NCI-H2029 treated with DMSO at 0.1 percent for 48 hours (cell line): ENCODE results near the gene NUP188.

Experiments
- DNase-seq: peaks from one replicate; lab custom pipeline; 2025; lab: John Stamatoyannopoulos, UW

NUP188 gene, protein sequence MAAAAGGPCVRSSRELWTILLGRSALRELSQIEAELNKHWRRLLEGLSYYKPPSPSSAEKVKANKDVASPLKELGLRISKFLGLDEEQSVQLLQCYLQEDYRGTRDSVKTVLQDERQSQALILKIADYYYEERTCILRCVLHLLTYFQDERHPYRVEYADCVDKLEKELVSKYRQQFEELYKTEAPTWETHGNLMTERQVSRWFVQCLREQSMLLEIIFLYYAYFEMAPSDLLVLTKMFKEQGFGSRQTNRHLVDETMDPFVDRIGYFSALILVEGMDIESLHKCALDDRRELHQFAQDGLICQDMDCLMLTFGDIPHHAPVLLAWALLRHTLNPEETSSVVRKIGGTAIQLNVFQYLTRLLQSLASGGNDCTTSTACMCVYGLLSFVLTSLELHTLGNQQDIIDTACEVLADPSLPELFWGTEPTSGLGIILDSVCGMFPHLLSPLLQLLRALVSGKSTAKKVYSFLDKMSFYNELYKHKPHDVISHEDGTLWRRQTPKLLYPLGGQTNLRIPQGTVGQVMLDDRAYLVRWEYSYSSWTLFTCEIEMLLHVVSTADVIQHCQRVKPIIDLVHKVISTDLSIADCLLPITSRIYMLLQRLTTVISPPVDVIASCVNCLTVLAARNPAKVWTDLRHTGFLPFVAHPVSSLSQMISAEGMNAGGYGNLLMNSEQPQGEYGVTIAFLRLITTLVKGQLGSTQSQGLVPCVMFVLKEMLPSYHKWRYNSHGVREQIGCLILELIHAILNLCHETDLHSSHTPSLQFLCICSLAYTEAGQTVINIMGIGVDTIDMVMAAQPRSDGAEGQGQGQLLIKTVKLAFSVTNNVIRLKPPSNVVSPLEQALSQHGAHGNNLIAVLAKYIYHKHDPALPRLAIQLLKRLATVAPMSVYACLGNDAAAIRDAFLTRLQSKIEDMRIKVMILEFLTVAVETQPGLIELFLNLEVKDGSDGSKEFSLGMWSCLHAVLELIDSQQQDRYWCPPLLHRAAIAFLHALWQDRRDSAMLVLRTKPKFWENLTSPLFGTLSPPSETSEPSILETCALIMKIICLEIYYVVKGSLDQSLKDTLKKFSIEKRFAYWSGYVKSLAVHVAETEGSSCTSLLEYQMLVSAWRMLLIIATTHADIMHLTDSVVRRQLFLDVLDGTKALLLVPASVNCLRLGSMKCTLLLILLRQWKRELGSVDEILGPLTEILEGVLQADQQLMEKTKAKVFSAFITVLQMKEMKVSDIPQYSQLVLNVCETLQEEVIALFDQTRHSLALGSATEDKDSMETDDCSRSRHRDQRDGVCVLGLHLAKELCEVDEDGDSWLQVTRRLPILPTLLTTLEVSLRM (N-terminal part only)

GRCh38 chr9:128947527-128948301, at the start of gene NUP188, which contains the start of gene DOLK:
TSS of gene NUP188 (plus strand) at chr9:128947699. CDS start at chr9:128947720, 21 bp downstream.
TSS of gene DOLK (minus strand) at chr9:128947603. CDS start at chr9:128947303, 300 bp downstream.
- peak; percentile 74 for DNase-seq

- no peak for DNase-seq
These were observed 49.1 kb upstream of the NUP188 start for GRCh38 chr9:128898382-128898781.

- DNase-seq: no peak
These were observed 48.5 kb upstream of the NUP188 start for GRCh38 chr9:128898845-128899565.

- DNase-seq: no peak
These were observed 47.8 kb upstream of the NUP188 start for GRCh38 chr9:128899566-128900322.

DNA sequence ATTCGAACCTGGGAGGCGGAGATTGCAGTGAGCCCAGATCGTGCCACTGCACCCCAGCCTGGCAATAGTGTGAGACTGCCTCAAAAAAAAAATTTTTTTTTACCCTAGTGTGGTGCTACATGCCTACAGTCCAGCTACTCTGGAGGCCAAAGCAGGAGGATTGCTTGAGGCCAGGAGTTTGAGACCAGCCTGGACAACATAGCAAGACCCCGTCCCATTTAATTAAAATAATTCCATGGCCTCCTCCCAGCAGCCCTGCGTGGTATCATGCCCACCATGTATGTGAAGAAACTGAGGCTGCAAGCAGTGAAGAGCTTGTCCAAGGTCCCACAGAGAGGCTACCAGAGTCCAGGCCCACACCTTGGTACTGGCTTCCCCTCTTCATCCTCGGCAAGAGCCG, 46.1 kb upstream of the NUP188 start:
- DNase-seq: no peak

GRCh38 chr9:128901822-128902221, 45.7 kb upstream of the NUP188 start:
- DNase-seq: no peak

DNA sequence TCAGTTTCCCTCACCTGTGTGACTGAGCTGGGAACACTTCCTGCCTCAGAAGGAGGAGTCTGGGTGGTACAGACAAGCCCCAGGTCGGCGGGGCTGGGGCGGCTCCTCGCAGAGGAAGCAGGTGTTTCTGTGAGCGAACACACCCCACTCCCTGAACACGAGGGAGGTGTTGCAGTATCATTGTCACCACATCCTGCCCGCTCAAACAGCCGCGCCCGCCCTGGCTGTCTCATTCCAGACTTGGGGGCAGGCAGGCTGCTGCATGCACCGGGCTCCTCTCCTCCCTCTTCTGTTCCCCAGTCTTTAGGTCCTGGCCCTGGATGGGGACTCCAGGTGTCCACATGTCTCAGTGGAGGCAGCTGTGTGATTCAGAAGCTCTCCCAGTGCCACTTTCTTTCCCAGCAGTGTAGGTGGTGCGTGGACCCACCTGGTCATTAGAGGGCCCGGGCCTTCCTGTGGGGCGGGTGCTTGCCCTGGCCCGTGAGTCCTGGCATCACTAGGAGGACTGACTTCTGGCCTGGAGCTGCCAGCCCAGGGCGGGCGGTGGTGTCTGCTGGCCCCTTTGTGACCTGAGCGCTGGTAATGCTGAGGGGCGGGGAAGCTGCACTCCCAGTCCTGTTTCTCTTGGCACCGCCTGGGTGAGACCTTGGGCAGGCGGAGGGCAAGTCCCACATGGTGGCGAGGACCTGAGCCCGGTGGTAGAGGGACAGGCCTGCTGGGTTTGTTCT, 45.0 kb upstream of the NUP188 start:
- DNase-seq: no peak

GRCh38 chr9:128903079-128903461, 44.4 kb upstream of the NUP188 start:
- no peak for DNase-seq

- no peak for DNase-seq
These were observed 43.5 kb upstream of the NUP188 start for GRCh38 chr9:128903871-128904620.

GRCh38 chr9:128905964-128906363, 41.5 kb upstream of the NUP188 start:
- no peak for DNase-seq

DNA sequence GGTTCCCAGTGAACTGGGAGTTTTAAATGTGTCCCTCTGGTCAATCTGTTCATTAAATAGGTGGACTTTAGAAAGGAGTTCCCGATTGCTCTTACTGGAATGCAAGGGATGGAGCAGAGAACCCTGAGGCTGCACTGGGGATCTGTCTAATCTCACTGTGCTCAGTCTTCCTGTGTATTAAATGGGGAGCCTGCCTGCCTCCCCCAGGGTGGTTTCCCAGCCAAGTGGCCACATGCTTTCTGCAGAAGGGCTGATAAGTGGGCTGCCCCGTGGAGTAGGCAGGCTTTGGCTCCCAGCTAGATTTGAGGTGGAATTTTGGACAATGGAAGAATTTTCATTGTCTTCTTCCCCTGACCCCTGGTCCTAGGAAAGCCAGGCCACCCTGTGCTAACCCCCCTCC, 40.8 kb upstream of the NUP188 start:
- DNase-seq: no peak

- DNase-seq: no peak
These were observed 39.1 kb upstream of the NUP188 start for GRCh38 chr9:128908372-128908771.

- no peak for DNase-seq
These were observed 37.6 kb upstream of the NUP188 start for GRCh38 chr9:128909859-128910258.

DNA sequence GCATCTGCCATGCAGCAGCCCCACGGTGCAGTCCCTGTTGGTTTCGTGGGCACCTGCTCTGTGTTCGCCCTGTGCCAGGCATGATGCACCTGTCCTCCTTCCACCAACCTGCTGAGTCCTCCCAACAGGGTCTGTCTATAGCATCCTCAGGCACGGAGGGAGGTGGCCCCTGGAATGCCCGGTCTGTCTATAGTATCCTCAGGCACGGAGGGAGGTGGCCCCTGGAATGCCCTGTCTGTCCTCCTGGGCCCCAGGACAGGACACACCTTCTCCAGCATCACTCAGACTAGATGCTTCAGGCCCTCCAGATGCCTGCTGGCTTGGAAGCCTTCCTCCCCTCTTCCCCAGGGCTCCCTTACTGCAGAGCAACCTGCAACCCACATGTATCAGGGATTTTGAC, 36.6 kb upstream of the NUP188 start:
- no peak for DNase-seq

GRCh38 chr9:128911529-128912035, 35.9 kb upstream of the NUP188 start:
- DNase-seq: no peak

GRCh38 chr9:128912270-128912853, 35.1 kb upstream of the NUP188 start:
- DNase-seq: no peak

DNA sequence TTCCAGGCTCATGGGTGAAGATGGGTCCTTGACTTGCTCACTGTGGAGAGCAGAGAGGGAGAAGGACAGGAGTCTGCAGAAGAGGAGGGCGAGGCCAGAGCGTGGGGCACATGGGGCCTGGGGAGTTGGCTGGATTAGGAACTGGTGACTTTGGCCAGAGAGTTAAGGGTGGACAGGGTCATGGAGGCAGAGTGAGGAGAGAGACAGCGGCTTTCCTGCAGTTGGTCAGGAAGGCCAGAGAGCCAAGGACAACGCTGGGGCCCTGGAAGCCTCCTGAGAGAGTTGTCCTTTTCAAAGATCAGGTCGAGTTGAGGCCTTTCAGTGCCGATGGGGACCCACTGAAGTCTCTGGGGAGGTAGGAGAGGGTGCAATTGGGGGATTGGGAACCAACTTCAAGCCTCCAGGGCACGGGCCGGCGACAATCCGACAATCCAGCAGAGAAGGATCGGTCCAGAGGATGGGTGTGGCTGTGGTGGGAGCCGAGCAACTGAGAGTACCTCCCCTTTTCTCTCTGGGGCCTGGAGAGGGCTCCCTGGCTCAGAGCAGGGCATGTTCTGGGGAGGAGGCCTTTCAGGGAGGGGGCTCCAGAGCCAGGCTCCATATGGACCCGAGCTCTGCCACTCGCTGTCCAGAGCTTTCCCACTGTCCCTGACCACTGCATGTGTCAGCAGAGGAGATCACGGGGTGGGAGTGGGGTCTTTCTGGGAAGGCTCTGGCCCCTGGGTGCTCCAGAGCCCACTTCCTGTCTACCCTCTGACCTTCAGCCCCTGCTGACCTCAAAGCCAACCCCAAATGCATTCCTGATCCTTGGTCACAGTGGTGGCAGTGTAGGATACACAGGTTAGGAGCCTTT, 34.2 kb upstream of the NUP188 start:
- no peak for DNase-seq
